Activated CD8-positive, alpha-beta T cell treated with anti-CD3 and anti-CD28 coated beads for 36 hours (primary cell): Measurements from ENCODE around the gene RAB31. TPM values are rescaled to one million over a fixed set of nuclear protein-coding genes. Genes with fewer than 3 reads are reported as not detected.

ENCODE experiments used
- ATAC-seq: fragments of 200-7000 bp; cut with Tn5 transposase; one replicate; pipeline ENCODE4 v1.10.0; 2021; ENCODE audit warnings: mild to moderate bottlenecking, moderate library complexity
- CTCF ChIA-PET: fragments of 350-600 bp; sonication (Branson Sonifier 250); formaldehyde crosslinking; loops from one replicate; lab custom pipeline; 2021; ENCODE audit warnings: antibody characterized with exemption; lab: Charles Lee
- POLR2A ChIA-PET: fragments of 350-600 bp; sonication (Branson Sonifier 250); formaldehyde crosslinking; loops from one replicate; lab custom pipeline; 2021; ENCODE audit warnings: antibody characterized with exemption; lab: Charles Lee
- DNase-seq: peaks from one replicate; pipeline ENCODE4 v3.0.0-alpha.2; 2020
- H3K27ac Mint-ChIP-seq: one replicate; pipeline ENCODE4 v1.8.0; 2021; ENCODE audit warnings: mild to moderate bottlenecking, mixed read lengths
- H3K27me3 Mint-ChIP-seq: one replicate; pipeline ENCODE4 v1.8.0; 2021; ENCODE audit warnings: mixed read lengths
- H3K36me3 Mint-ChIP-seq: one replicate; pipeline ENCODE4 v1.8.0; 2021; ENCODE audit warnings: low read depth, mixed read lengths
- H3K4me1 Mint-ChIP-seq: one replicate; pipeline ENCODE4 v1.8.0; 2021; ENCODE audit warnings: low read depth, mixed read lengths
- H3K4me3 Mint-ChIP-seq: one replicate; pipeline ENCODE4 v1.8.0; 2021; ENCODE audit warnings: mild to moderate bottlenecking, moderate library complexity, mixed read lengths
- H3K9me3 Mint-ChIP-seq: one replicate; pipeline ENCODE4 v1.8.0; 2021; ENCODE audit warnings: mixed read lengths
- CTCF ChIP-seq: fragments of 200-600 bp; IDR thresholded peaks from one replicate; pipeline ENCODE4 v1.8.0; 2022; ENCODE audit warnings: antibody characterized with exemption, mild to moderate bottlenecking
- intact Hi-C: fragments of 100-400 bp; cut with micrococcal nuclease; formaldehyde crosslinking; loops from one replicate; pipeline ENCODE4 v1.10.0; 2022
- total RNA-seq, 2 experiments: library from RNA; stranded (reverse); gene quantifications; one replicate each; pipeline ENCODE4 v1.2.3, GENCODE V29; 2021

RAB31 gene
- total RNA-seq, 2 experiments from 2014 or later: 0.45 to 0.76 TPM

GRCh38 chr18:9862686-9863085 lies 154.6 kb downstream of the RAB31 start:
- Mint-ChIP-seq H3K36me3 (no peaks in the 10 kb centered on the region), H3K4me1 (peaks cover 8% of the 10 kb centered on the region), H3K27ac (no peak overlapping the region), H3K9me3 (peaks cover 16% of the 10 kb centered on the region), H3K27me3 (peaks cover 4% of the 10 kb centered on the region), H3K4me3 (no peak overlapping the region)
- CTCF ChIA-PET: interaction anchor here (1.3 kb wide), 1 partner anchor 12 kb away, joined by 6 read pairs; no protein-coding TSS in a partner anchor
- ATAC-seq (no peak), DNase-seq (no peak)
- no peak for TF ChIP-seq CTCF
- intact Hi-C loops: no loop called here
- POLR2A ChIA-PET: no interaction called here

- no peak for DNase-seq
- H3K27me3 Mint-ChIP-seq: peaks cover 4% of the 10 kb centered on the region
- H3K4me1 Mint-ChIP-seq: peaks cover 8% of the 10 kb centered on the region
- no peak for ATAC-seq
- POLR2A ChIA-PET: no interaction called here
- H3K4me3 Mint-ChIP-seq: no peak overlapping the region
- H3K9me3 Mint-ChIP-seq: peaks cover 16% of the 10 kb centered on the region
- H3K27ac Mint-ChIP-seq: no peak overlapping the region
- CTCF ChIA-PET: no interaction called here
- H3K36me3 Mint-ChIP-seq: no peaks in the 10 kb centered on the region
- no peak for TF ChIP-seq CTCF
- intact Hi-C loops: no loop called here
Observed at GRCh38 chr18:9863282-9863681, 155.2 kb downstream of the RAB31 start.

GRCh38 chr18:9865764-9866490 lies 157.8 kb downstream of the RAB31 start:
- POLR2A ChIA-PET: no interaction called here

GRCh38 chr18:9866627-9867026 lies 158.5 kb downstream of the RAB31 start:
- peaks cover 8% of the 10 kb centered on the region for H3K27me3 Mint-ChIP-seq
- peaks cover 16% of the 10 kb centered on the region for H3K9me3 Mint-ChIP-seq
- DNase-seq: no peak
- TF ChIP-seq CTCF: no peak
- no peak overlapping the region for H3K27ac Mint-ChIP-seq
- ATAC-seq: no peak
- H3K4me1 Mint-ChIP-seq: peaks cover 5% of the 10 kb centered on the region
- ChIA-PET CTCF (no interaction called here), POLR2A (no interaction called here)
- H3K36me3 Mint-ChIP-seq: no peaks in the 10 kb centered on the region
- H3K4me3 Mint-ChIP-seq: no peak overlapping the region
- intact Hi-C loops: no loop called here

More at GRCh38 chr18:9865764-9866490, 157.8 kb downstream of the RAB31 start:
- intact Hi-C loops: no loop called here
- Mint-ChIP-seq H3K36me3 (no peaks in the 10 kb centered on the region), H3K27me3 (peaks cover 6% of the 10 kb centered on the region), H3K4me3 (no peak overlapping the region), H3K9me3 (peaks cover 16% of the 10 kb centered on the region), H3K4me1 (peaks cover 8% of the 10 kb centered on the region), H3K27ac (no peak overlapping the region)
- ATAC-seq (no peak), DNase-seq (no peak)
- CTCF ChIA-PET: no interaction called here
- TF ChIP-seq CTCF: no peak

- peaks cover under 1% of the 10 kb centered on the region for H3K4me1 Mint-ChIP-seq
- TF ChIP-seq CTCF: no peak
- intact Hi-C loops: no loop called here
- H3K27ac Mint-ChIP-seq: no peak overlapping the region
- no peak overlapping the region for H3K4me3 Mint-ChIP-seq
- POLR2A ChIA-PET: no interaction called here
- ATAC-seq (no peak), DNase-seq (no peak)
- peaks cover 16% of the 10 kb centered on the region for H3K9me3 Mint-ChIP-seq
- CTCF ChIA-PET: no interaction called here
- peaks cover 8% of the 10 kb centered on the region for H3K27me3 Mint-ChIP-seq
- no peaks in the 10 kb centered on the region for H3K36me3 Mint-ChIP-seq
Observed at GRCh38 chr18:9867071-9867594, 159.0 kb downstream of the RAB31 start.
